Panc1 (cell line): ENCODE results near the gene CEL. TPM values are rescaled to one million over a fixed set of nuclear protein-coding genes. Genes with fewer than 3 reads are reported as not detected.

ENCODE experiments used
- ATAC-seq: fragments of 200-7000 bp; cut with Tn5 transposase; 2 replicates; pipeline ENCODE4 v1.9.1; 2020; ENCODE audit warnings: mild to moderate bottlenecking, moderate library complexity
- BruUV-seq: library from RNA; stranded (reverse); fragments of 400-500 nt; replicated peaks from 2 replicates; lab custom pipeline; 2021; lab: Mats Ljungman, UMichigan
- CTCF ChIA-PET: fragments of 300-600 bp; sonication (Branson Sonifier 250); formaldehyde crosslinking; loops from one replicate; lab custom pipeline; 2022; ENCODE audit warnings: antibody characterized with exemption; lab: Charles Lee
- POLR2A ChIA-PET: fragments of 300-600 bp; sonication (Branson Sonifier 250); formaldehyde crosslinking; loops from one replicate; lab custom pipeline; 2022; ENCODE audit warnings: antibody characterized with exemption; lab: Charles Lee
- DNase-seq: peaks from one replicate; pipeline ENCODE4 v3.0.0-alpha.2; 2010; ENCODE audit warnings: low read depth, low spot score
- H3K27ac ChIP-seq: 2 replicates; pipeline ENCODE4 v1.5.1; 2011; ENCODE audit warnings: mild to moderate bottlenecking, low read length, inconsistent platforms
- H3K27me3 ChIP-seq: fragments of 200-500 bp; sonication (Bioruptor generic); 2 replicates; pipeline ENCODE4 v1.6.0; 2014; ENCODE audit warnings: low read length, inconsistent platforms; ENCODE audit not compliant: control insufficient read depth, insufficient read depth
- H3K36me3 ChIP-seq: fragments of 200-500 bp; sonication (Bioruptor generic); 2 replicates; pipeline ENCODE4 v1.5.1; 2014; ENCODE audit warnings: inconsistent platforms, mild to moderate bottlenecking, low read length, moderate library complexity; ENCODE audit not compliant: control insufficient read depth, insufficient read depth
- H3K4me1 ChIP-seq: 2 replicates; pipeline ENCODE4 v1.5.1; 2011; ENCODE audit warnings: inconsistent platforms, mild to moderate bottlenecking, low read length, moderate library complexity; ENCODE audit not compliant: control insufficient read depth, insufficient read depth
- H3K4me3 ChIP-seq, 2 experiments: 2 replicates each; pipeline ENCODE4 v1.5.1; 2011 to 2012; ENCODE audit warnings: low read depth in 2 of 2, low read length in 2 of 2, mild to moderate bottlenecking in 2 of 2, inconsistent platforms in 1 of 2, moderate library complexity in 1 of 2
- H3K9me3 ChIP-seq: fragments of 200-500 bp; sonication (Bioruptor generic); 2 replicates; pipeline ENCODE4 v1.5.1; 2014; ENCODE audit warnings: low read depth, mild to moderate bottlenecking, inconsistent platforms, low read length, moderate library complexity; ENCODE audit not compliant: control insufficient read depth, insufficient read depth
- POLR2AphosphoS5 ChIP-seq: IDR thresholded peaks from 2 replicates; pipeline ENCODE4 v1.6.1; 2012; ENCODE audit warnings: mild to moderate bottlenecking, low read depth, low read length, moderate library complexity
- SIN3A ChIP-seq: IDR thresholded peaks from 2 replicates; pipeline ENCODE4 v1.6.1; 2012; ENCODE audit warnings: low read depth, mild to moderate bottlenecking, low read length, moderate library complexity, borderline replicate concordance; ENCODE audit not compliant: insufficient read depth
- TCF7L2 ChIP-seq: IDR thresholded peaks from 2 replicates; pipeline ENCODE4 v1.6.1; 2011; ENCODE audit warnings: mild to moderate bottlenecking, low read depth, low read length, inconsistent platforms
- in situ Hi-C: cut with HindIII; loops from 2 replicates; pipeline ENCODE4 v1.10.0; 2016; ENCODE audit warnings: low sequenced_read_pairs, low pct_unique_long_range_greater_than_20kb
- intact Hi-C: fragments of 100-400 bp; cut with micrococcal nuclease; formaldehyde crosslinking; loops from one replicate; pipeline ENCODE4 v1.10.0; 2022; ENCODE audit not compliant: unreplicated experiment
- total RNA-seq: library from RNA; stranded (reverse); gene quantifications from one replicate; pipeline ENCODE4 v1.2.1, GENCODE V29; 2021; ENCODE audit not compliant: unreplicated experiment
- TF ChIP-seq, protein P1 (sequence below), 2 experiments: IDR thresholded peaks; 2 replicates each; pipeline ENCODE4 v1.6.1; 2011 to 2012; ENCODE audit warnings: low read depth in 2 of 2, control low read depth in 1 of 2, low read length in 1 of 2, mild to moderate bottlenecking in 1 of 2, moderate library complexity in 1 of 2; ENCODE audit not compliant: insufficient read depth in 1 of 2
- TF ChIP-seq, protein P2 (sequence below): fragments of 450-650 bp; IDR thresholded peaks from 2 replicates; pipeline ENCODE4 v1.5.1; 2017; ENCODE audit warnings: mild to moderate bottlenecking

CEL gene
- total RNA-seq, 1 experiment from 2014 or later: 4.3 TPM

DNA sequence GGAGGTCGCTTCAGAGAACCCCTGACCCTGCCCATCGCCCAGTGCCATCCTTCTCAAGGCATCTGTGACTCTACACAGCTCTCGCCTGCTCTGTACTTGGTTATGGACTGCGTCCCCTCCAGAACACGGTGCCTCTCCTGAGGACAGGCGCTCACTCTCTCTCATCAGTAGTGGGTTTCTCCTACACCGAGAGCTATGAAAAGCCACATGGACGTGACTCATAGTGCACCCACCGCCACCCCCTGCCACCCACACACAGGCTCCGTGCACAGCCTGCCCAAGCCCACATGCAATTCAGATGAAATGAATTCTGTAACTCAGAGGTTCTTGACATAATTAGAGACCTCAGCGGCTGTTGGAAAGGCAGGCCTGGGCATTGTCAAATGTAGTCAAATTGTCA is 17.1 kb upstream of the CEL start:
- Histone ChIP-seq H3K4me1 (no peaks in the 10 kb centered on the region), H3K9me3 (no peaks in the 10 kb centered on the region), H3K27ac (no peak overlapping the region), H3K4me3 (no peak overlapping the region), H3K27me3 (no peaks in the 10 kb centered on the region), H3K36me3 (no peaks in the 10 kb centered on the region; the same call in 1 of the 2 replicates)
- CTCF ChIA-PET: no interaction called here
- TF ChIP-seq, protein P1, sequence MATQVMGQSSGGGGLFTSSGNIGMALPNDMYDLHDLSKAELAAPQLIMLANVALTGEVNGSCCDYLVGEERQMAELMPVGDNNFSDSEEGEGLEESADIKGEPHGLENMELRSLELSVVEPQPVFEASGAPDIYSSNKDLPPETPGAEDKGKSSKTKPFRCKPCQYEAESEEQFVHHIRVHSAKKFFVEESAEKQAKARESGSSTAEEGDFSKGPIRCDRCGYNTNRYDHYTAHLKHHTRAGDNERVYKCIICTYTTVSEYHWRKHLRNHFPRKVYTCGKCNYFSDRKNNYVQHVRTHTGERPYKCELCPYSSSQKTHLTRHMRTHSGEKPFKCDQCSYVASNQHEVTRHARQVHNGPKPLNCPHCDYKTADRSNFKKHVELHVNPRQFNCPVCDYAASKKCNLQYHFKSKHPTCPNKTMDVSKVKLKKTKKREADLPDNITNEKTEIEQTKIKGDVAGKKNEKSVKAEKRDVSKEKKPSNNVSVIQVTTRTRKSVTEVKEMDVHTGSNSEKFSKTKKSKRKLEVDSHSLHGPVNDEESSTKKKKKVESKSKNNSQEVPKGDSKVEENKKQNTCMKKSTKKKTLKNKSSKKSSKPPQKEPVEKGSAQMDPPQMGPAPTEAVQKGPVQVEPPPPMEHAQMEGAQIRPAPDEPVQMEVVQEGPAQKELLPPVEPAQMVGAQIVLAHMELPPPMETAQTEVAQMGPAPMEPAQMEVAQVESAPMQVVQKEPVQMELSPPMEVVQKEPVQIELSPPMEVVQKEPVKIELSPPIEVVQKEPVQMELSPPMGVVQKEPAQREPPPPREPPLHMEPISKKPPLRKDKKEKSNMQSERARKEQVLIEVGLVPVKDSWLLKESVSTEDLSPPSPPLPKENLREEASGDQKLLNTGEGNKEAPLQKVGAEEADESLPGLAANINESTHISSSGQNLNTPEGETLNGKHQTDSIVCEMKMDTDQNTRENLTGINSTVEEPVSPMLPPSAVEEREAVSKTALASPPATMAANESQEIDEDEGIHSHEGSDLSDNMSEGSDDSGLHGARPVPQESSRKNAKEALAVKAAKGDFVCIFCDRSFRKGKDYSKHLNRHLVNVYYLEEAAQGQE (IDR thresholded peaks at IDR 0.05; ENCODE audit: insufficient read depth in 1 of 2, low read depth in 2 of 2, low read length in 1 of 2): no peak
- TF ChIP-seq TCF7L2 (no peak), POLR2AphosphoS5 (no peak), SIN3A (no peak)
- TF ChIP-seq, protein P2, sequence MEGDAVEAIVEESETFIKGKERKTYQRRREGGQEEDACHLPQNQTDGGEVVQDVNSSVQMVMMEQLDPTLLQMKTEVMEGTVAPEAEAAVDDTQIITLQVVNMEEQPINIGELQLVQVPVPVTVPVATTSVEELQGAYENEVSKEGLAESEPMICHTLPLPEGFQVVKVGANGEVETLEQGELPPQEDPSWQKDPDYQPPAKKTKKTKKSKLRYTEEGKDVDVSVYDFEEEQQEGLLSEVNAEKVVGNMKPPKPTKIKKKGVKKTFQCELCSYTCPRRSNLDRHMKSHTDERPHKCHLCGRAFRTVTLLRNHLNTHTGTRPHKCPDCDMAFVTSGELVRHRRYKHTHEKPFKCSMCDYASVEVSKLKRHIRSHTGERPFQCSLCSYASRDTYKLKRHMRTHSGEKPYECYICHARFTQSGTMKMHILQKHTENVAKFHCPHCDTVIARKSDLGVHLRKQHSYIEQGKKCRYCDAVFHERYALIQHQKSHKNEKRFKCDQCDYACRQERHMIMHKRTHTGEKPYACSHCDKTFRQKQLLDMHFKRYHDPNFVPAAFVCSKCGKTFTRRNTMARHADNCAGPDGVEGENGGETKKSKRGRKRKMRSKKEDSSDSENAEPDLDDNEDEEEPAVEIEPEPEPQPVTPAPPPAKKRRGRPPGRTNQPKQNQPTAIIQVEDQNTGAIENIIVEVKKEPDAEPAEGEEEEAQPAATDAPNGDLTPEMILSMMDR: no peak
- no TSS peak for BruUV-seq
- in situ Hi-C loops: no loop called here
- ATAC-seq: no peak
- POLR2A ChIA-PET: no interaction called here
- intact Hi-C loops: loop anchor here (10.0 kb wide), 1 partner anchor 100 kb away; no protein-coding TSS in a partner anchor
- no peak for DNase-seq

DNA sequence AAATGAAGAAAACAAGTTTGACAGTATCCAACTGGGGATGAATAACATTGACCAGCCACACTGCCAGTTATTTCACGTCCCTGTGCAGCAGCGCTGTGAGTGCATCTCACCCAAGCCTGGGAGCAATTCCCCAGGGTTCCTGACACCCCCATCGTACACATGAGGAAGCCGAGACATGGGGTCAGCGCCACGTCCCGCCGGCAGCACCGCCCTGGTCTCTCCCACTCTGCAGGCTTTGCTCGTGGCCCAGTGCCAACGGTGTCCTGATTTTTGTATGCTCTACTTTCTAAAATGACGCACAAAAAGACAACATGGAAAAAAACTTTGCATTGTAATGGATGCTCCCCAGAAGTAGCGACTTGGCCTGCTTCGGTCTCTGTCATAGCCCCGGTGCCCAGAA is 16.6 kb upstream of the CEL start:
- no peak for ATAC-seq
- CTCF ChIA-PET: no interaction called here
- in situ Hi-C loops (no loop called here), intact Hi-C loops (loop anchor here (10.0 kb wide), 1 partner anchor 100 kb away; no protein-coding TSS in a partner anchor)
- H3K4me3 ChIP-seq: no peak overlapping the region
- no peak for DNase-seq
- TF ChIP-seq POLR2AphosphoS5 (no peak), SIN3A (no peak), TCF7L2 (no peak)
- TF ChIP-seq, protein P2: no peak
- TF ChIP-seq, protein P1 (IDR thresholded peaks at IDR 0.05; ENCODE audit: insufficient read depth in 1 of 2, low read depth in 2 of 2, low read length in 1 of 2): no peak
- H3K36me3 ChIP-seq: no peaks in the 10 kb centered on the region; the same call in 1 of the 2 replicates
- BruUV-seq: no TSS peak
- no peak overlapping the region for H3K27ac ChIP-seq
- POLR2A ChIA-PET: no interaction called here
- no peaks in the 10 kb centered on the region for H3K9me3 ChIP-seq
- H3K27me3 ChIP-seq: no peaks in the 10 kb centered on the region
- no peaks in the 10 kb centered on the region for H3K4me1 ChIP-seq
